NOMO-1 (cell line): ENCODE results near the gene BCKDHB.
"Not testable (repeated sequence)": the region's sequence is repeated elsewhere in the genome, so short reads cannot be mapped to it uniquely, and the experiment has no call there.

Experiments used
- DNase-seq, 2 experiments: peaks; one replicate each; lab custom pipeline; 2025; ENCODE audit not compliant: unreplicated experiment in 2 of 2; lab: John Stamatoyannopoulos, UW

BCKDHB gene

GRCh38 chr6:80106418-80107235 is at the start of gene BCKDHB:
Gene BCKDHB (plus strand): TSS chr6:80106671. CDS start chr6:80106694, 23 bp downstream.
- peak; percentile 96 to 98 for DNase-seq

GRCh38 chr6:80060774-80061173 is 45.7 kb upstream of the BCKDHB start:
- DNase-seq = no peak

- not testable (repeated sequence) for DNase-seq
Measured at GRCh38 chr6:80068146-80068545, 38.3 kb upstream of the BCKDHB start.

- not testable (repeated sequence) for DNase-seq
Measured at GRCh38 chr6:80070431-80070830, 36.0 kb upstream of the BCKDHB start.

GRCh38 chr6:80077067-80077466 is 29.4 kb upstream of the BCKDHB start:
- DNase-seq = no peak

GRCh38 chr6:80088637-80089036 is 17.8 kb upstream of the BCKDHB start:
- DNase-seq = no peak

- DNase-seq = no peak
Measured at GRCh38 chr6:80091506-80091905, 15.0 kb upstream of the BCKDHB start.

GRCh38 chr6:80094017-80094416 is 12.5 kb upstream of the BCKDHB start:
- DNase-seq = peak; percentile 2 to 21

- DNase-seq = no peak
Measured at GRCh38 chr6:80095600-80095999, 10.9 kb upstream of the BCKDHB start.

GRCh38 chr6:80098392-80098791 is 8.1 kb upstream of the BCKDHB start:
- no peak for DNase-seq

GRCh38 chr6:80104520-80104919 is 2.0 kb upstream of the BCKDHB start:
- no peak for DNase-seq

GRCh38 chr6:80105972-80106417 is 476 bp upstream of the BCKDHB start:
- no peak for DNase-seq

GRCh38 chr6:80122576-80122975 is 16.1 kb downstream of the BCKDHB start:
- DNase-seq = not testable (repeated sequence)

GRCh38 chr6:80126657-80127345 is 20.3 kb downstream of the BCKDHB start:
- DNase-seq = no peak

GRCh38 chr6:80129485-80129884 is 23.0 kb downstream of the BCKDHB start:
- DNase-seq = no peak

GRCh38 chr6:80133020-80133419 is 26.5 kb downstream of the BCKDHB start:
- peak in 1 of 2 experiments; percentile 28 for DNase-seq

- DNase-seq = no peak
Measured at GRCh38 chr6:80134065-80134464, 27.6 kb downstream of the BCKDHB start.

GRCh38 chr6:80142586-80142985 is 36.1 kb downstream of the BCKDHB start:
- no peak for DNase-seq

GRCh38 chr6:80143419-80143937 is 37.0 kb downstream of the BCKDHB start:
- no peak for DNase-seq

- no peak for DNase-seq
Measured at GRCh38 chr6:80144753-80145315, 38.4 kb downstream of the BCKDHB start.

- DNase-seq = no peak
Measured at GRCh38 chr6:80145509-80145908, 39.0 kb downstream of the BCKDHB start.
